Breast epithelium (tissue), 3 donors: ENCODE results near the gene CCDC102B.

Source experiments
- POLR2A ChIP-seq: fragments of 450-650 bp; IDR thresholded peaks from one replicate; pipeline ENCODE4 v1.6.1; 2016; ENCODE audit warnings: antibody characterized with exemption, mild to moderate bottlenecking, moderate library complexity
- TF ChIP-seq, protein P1 (sequence below), 3 donors: fragments of 450-650 bp; IDR thresholded peaks; one replicate each; pipeline ENCODE4 v1.5.1; 2016 to 2017; ENCODE audit warnings: antibody characterized with exemption in 3 of 3, mild to moderate bottlenecking in 3 of 3, moderate library complexity in 3 of 3

DNA sequence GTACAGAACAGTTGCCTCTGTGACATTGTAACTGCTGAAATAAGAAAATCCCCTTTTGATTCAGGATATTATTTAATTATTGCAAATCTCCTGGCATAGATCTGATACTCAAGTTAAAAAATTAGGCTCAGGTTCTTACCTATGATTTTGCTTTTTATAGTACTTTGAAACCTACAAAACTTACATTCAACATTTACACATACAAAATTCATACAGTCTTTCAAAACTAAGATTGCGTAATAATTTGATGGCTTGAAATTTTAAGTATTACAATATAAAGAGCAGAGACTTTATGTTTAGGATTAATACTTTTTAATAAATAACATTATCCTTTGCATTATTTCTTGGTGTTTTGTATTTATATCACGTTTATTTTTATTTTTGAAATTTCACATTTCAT is 291.1 kb downstream of the CCDC102B start:
- TF ChIP-seq, protein P1, sequence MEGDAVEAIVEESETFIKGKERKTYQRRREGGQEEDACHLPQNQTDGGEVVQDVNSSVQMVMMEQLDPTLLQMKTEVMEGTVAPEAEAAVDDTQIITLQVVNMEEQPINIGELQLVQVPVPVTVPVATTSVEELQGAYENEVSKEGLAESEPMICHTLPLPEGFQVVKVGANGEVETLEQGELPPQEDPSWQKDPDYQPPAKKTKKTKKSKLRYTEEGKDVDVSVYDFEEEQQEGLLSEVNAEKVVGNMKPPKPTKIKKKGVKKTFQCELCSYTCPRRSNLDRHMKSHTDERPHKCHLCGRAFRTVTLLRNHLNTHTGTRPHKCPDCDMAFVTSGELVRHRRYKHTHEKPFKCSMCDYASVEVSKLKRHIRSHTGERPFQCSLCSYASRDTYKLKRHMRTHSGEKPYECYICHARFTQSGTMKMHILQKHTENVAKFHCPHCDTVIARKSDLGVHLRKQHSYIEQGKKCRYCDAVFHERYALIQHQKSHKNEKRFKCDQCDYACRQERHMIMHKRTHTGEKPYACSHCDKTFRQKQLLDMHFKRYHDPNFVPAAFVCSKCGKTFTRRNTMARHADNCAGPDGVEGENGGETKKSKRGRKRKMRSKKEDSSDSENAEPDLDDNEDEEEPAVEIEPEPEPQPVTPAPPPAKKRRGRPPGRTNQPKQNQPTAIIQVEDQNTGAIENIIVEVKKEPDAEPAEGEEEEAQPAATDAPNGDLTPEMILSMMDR (IDR thresholded peaks at IDR 0.05): no peak
- no peak for TF ChIP-seq POLR2A
